ENCODE data around the gene FAM167B. TPM values are rescaled to one million over a fixed set of nuclear protein-coding genes. Genes with fewer than 3 reads are reported as not detected.

The FAM167B gene
- polyA plus RNA-seq, 2 of the 4 experiments (the other 2 are of a cell fraction) = 0.53 to 2.0 TPM

DNA sequence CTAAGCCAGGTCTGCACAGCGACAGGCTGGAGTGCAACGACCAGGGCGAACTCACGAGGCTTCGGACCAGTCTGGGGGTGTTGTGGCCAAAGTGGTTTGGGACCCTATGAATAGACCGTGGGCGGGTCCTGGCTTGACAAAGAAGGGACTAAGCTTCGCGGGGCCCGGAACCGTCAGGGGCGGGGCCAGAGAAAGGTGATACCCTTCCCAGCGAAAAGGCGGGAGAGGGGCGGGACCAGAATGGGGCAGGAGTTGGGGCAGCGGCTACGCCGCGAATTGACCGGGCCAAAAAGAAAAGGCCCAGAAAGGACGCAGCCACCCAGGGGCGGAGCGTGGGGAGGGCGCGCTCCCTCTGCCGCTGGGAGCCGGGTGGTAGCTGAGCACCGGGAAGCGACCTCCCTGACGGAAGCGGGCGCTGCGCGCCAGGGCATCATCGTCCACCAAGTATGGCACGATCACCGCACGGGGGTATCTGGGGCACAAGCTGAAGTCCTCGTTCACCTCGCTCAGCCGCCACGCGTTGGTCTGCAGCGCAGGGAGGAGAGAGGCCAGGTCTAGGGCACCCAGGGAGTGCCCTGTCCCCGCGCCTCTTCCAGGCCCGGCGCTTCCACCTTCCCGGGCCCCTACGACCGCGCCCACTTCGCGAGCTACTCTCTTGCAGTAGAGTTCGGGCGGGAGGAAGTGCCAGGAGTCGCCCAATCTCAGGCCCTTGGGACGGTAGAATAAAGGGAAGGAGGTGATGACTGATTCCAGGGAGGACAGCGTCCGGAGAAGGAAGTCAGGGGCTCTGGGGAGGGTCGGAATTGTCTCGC is 6.7 kb upstream of the FAM167B start (continued):
- peak; percentile 6 to 37; a peak in 2 of 5 replicates for TF ChIP-seq RAD21 (conservative IDR thresholded peaks at IDR 0.05 in 1 of 2, IDR thresholded peaks at IDR 0.05 in 1 of 2)
- no peak for TF ChIP-seq ZC3H11A (IDR thresholded peaks at IDR 0.05)
- no peak for TF ChIP-seq KDM5A (IDR thresholded peaks at IDR 0.05)
- no peak for TF ChIP-seq CBX8 (IDR thresholded peaks at IDR 0.05)
- no peak for TF ChIP-seq JUNB (IDR thresholded peaks at IDR 0.05)
- TF ChIP-seq CHD2 (IDR thresholded peaks at IDR 0.05; ENCODE audit: low read length, partially characterized antibody) = no peak
- TF ChIP-seq, protein P1, sequence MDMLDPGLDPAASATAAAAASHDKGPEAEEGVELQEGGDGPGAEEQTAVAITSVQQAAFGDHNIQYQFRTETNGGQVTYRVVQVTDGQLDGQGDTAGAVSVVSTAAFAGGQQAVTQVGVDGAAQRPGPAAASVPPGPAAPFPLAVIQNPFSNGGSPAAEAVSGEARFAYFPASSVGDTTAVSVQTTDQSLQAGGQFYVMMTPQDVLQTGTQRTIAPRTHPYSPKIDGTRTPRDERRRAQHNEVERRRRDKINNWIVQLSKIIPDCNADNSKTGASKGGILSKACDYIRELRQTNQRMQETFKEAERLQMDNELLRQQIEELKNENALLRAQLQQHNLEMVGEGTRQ (IDR thresholded peaks at IDR 0.05) = no peak
- no peak for TF ChIP-seq TFCP2L1 (CRISPR knock-in tag; IDR thresholded peaks at IDR 0.05)
- TF ChIP-seq, protein P2, sequence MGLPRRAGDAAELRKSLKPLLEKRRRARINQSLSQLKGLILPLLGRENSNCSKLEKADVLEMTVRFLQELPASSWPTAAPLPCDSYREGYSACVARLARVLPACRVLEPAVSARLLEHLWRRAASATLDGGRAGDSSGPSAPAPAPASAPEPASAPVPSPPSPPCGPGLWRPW (IDR thresholded peaks at IDR 0.05) = no peak
- TF ChIP-seq REST (IDR thresholded peaks at IDR 0.05) = no peak
- no peak for TF ChIP-seq HOXB5 (CRISPR knock-in tag; IDR thresholded peaks at IDR 0.05)
- no peak for TF ChIP-seq PBX3 (IDR thresholded peaks at IDR 0.05)
- no peak for TF ChIP-seq ATOH8 (CRISPR knock-in tag; IDR thresholded peaks at IDR 0.05; ENCODE audit: low read depth)
- TF ChIP-seq JUN (IDR thresholded peaks at IDR 0.05) = peak in 1 of 2 experiments; percentile 62; a peak in 3 of 5 replicates
- no peak for TF ChIP-seq CBX2 (IDR thresholded peaks at IDR 0.05; ENCODE audit: borderline replicate concordance, low read depth)
- TF ChIP-seq MYC (IDR thresholded peaks at IDR 0.05; ENCODE audit: borderline replicate concordance, low read length) = no peak
- TF ChIP-seq HOXA7 (CRISPR knock-in tag; IDR thresholded peaks at IDR 0.05) = no peak
- no peak for TF ChIP-seq HDAC2 (IDR thresholded peaks at IDR 0.05)
- no peak for TF ChIP-seq HEYL (CRISPR knock-in tag; IDR thresholded peaks at IDR 0.05)
- no peak for TF ChIP-seq ZNF302 (CRISPR knock-in tag; IDR thresholded peaks at IDR 0.05)
- TF ChIP-seq SREBF2 (IDR thresholded peaks at IDR 0.05) = no peak
- no peak for TF ChIP-seq HOXB13 (CRISPR knock-in tag; IDR thresholded peaks at IDR 0.05; ENCODE audit: low read depth)
- peak; percentile 71 for TF ChIP-seq POLR2A (IDR thresholded peaks at IDR 0.05; ENCODE audit: low read length)
- TF ChIP-seq, protein P3, sequence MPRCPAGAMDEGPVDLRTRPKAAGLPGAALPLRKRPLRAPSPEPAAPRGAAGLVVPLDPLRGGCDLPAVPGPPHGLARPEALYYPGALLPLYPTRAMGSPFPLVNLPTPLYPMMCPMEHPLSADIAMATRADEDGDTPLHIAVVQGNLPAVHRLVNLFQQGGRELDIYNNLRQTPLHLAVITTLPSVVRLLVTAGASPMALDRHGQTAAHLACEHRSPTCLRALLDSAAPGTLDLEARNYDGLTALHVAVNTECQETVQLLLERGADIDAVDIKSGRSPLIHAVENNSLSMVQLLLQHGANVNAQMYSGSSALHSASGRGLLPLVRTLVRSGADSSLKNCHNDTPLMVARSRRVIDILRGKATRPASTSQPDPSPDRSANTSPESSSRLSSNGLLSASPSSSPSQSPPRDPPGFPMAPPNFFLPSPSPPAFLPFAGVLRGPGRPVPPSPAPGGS (IDR thresholded peaks at IDR 0.05) = 0 out of 3 replicates have a peak, but pooled peaks have one; percentile 31
- TF ChIP-seq BHLHE40 (IDR thresholded peaks at IDR 0.05; ENCODE audit: low read depth, low read length) = no peak
- TF ChIP-seq RCOR1 (IDR thresholded peaks at IDR 0.05; ENCODE audit: low read depth, low read length) = no peak
- no peak for TF ChIP-seq EHMT2 (IDR thresholded peaks at IDR 0.05; ENCODE audit: low read depth)
- no peak for TF ChIP-seq NR3C1 (IDR thresholded peaks at IDR 0.05)
- peak; percentile 10; the same call in 1 of the 3 replicates for TF ChIP-seq SMC3 (IDR thresholded peaks at IDR 0.05)
